Glutamatergic neuron (in vitro differentiated cells): ENCODE results near the gene CHST9. TPM values are rescaled to one million over a fixed set of nuclear protein-coding genes. Genes with fewer than 3 reads are reported as not detected.

ENCODE experiments used
- DNase-seq: peaks from one replicate; pipeline ENCODE4 v3.0.0; 2022
- H3K27ac Mint-ChIP-seq: one replicate; pipeline ENCODE4 v1.8.0; 2020; ENCODE audit warnings: mild to moderate bottlenecking, mixed read lengths, inconsistent platforms; ENCODE audit not compliant: unreplicated experiment
- H3K27me3 Mint-ChIP-seq: one replicate; pipeline ENCODE4 v1.8.0; 2020; ENCODE audit warnings: mild to moderate bottlenecking, moderate library complexity, mixed read lengths, inconsistent platforms; ENCODE audit not compliant: unreplicated experiment
- H3K36me3 Mint-ChIP-seq: one replicate; pipeline ENCODE4 v1.8.0; 2020; ENCODE audit warnings: mild to moderate bottlenecking, mixed read lengths, inconsistent platforms; ENCODE audit not compliant: unreplicated experiment
- H3K4me1 Mint-ChIP-seq: one replicate; pipeline ENCODE4 v1.8.0; 2020; ENCODE audit warnings: mild to moderate bottlenecking, low read depth, mixed read lengths, inconsistent platforms; ENCODE audit not compliant: unreplicated experiment
- H3K4me3 Mint-ChIP-seq: one replicate; pipeline ENCODE4 v1.8.0; 2020; ENCODE audit warnings: mild to moderate bottlenecking, mixed read lengths, inconsistent platforms; ENCODE audit not compliant: unreplicated experiment
- H3K9me3 Mint-ChIP-seq: one replicate; pipeline ENCODE4 v1.8.0; 2020; ENCODE audit warnings: mild to moderate bottlenecking, moderate library complexity, mixed read lengths, inconsistent platforms; ENCODE audit not compliant: unreplicated experiment
- CTCF ChIP-seq: fragments of 200-600 bp; sonication (generic); IDR thresholded peaks from one replicate; pipeline ENCODE4 v1.5.0; 2021; ENCODE audit not compliant: partially characterized antibody, unreplicated experiment
- total RNA-seq: library from RNA; stranded (reverse); fragmentation: NEBNext Ultra II Directional; extraction: Animal tissue kit (Norgen Biotek cat#: 25700); gene quantifications from one replicate; pipeline ENCODE4 v1.2.1, GENCODE V29; 2021; ENCODE audit not compliant: unreplicated experiment

Gene CHST9
- total RNA-seq, 1 donor from 2014 or later: not detected

- DNase-seq: peak; percentile 31
- H3K27me3 Mint-ChIP-seq: peaks cover 5% of the 10 kb centered on the region
- no peak overlapping the region for H3K4me3 Mint-ChIP-seq
- peaks cover 3% of the 10 kb centered on the region for H3K4me1 Mint-ChIP-seq
- no peak overlapping the region for H3K27ac Mint-ChIP-seq
- TF ChIP-seq CTCF: no peak
- peaks cover 5% of the 10 kb centered on the region for H3K36me3 Mint-ChIP-seq
- H3K9me3 Mint-ChIP-seq: no peaks in the 10 kb centered on the region
These were observed 213.7 kb downstream of the CHST9 start for GRCh38 chr18:26971409-26971808.

- Mint-ChIP-seq H3K36me3 (peaks cover 5% of the 10 kb centered on the region), H3K27me3 (peaks cover 5% of the 10 kb centered on the region), H3K4me1 (peaks cover 3% of the 10 kb centered on the region), H3K27ac (no peak overlapping the region), H3K9me3 (no peaks in the 10 kb centered on the region), H3K4me3 (no peak overlapping the region)
- DNase-seq: no peak
- TF ChIP-seq CTCF: no peak
These were observed 214.5 kb downstream of the CHST9 start for GRCh38 chr18:26970637-26971036.

- H3K9me3 Mint-ChIP-seq: no peaks in the 10 kb centered on the region
- no peak for TF ChIP-seq CTCF
- no peaks in the 10 kb centered on the region for H3K27me3 Mint-ChIP-seq
- DNase-seq: no peak
- no peak overlapping the region for H3K4me3 Mint-ChIP-seq
- H3K27ac Mint-ChIP-seq: no peak overlapping the region
- no peaks in the 10 kb centered on the region for H3K4me1 Mint-ChIP-seq
- no peaks in the 10 kb centered on the region for H3K36me3 Mint-ChIP-seq
These were observed 219.9 kb downstream of the CHST9 start for GRCh38 chr18:26965206-26965605.

GRCh38 chr18:26963292-26963691, 221.8 kb downstream of the CHST9 start:
- no peak overlapping the region for H3K27ac Mint-ChIP-seq

GRCh38 chr18:26961839-26962238, 223.3 kb downstream of the CHST9 start:
- no peak overlapping the region for H3K4me3 Mint-ChIP-seq
- H3K4me1 Mint-ChIP-seq: no peaks in the 10 kb centered on the region
- H3K36me3 Mint-ChIP-seq: no peaks in the 10 kb centered on the region
- no peak for DNase-seq
- TF ChIP-seq CTCF: no peak
- no peak overlapping the region for H3K27ac Mint-ChIP-seq
- no peaks in the 10 kb centered on the region for H3K9me3 Mint-ChIP-seq
- no peaks in the 10 kb centered on the region for H3K27me3 Mint-ChIP-seq

More at GRCh38 chr18:26963292-26963691, 221.8 kb downstream of the CHST9 start:
- Mint-ChIP-seq H3K27me3 (no peaks in the 10 kb centered on the region), H3K4me3 (no peak overlapping the region), H3K9me3 (no peaks in the 10 kb centered on the region), H3K4me1 (no peaks in the 10 kb centered on the region), H3K36me3 (no peaks in the 10 kb centered on the region)
- TF ChIP-seq CTCF: no peak
- no peak for DNase-seq
